ENCODE data around the gene PPIE.

Gene PPIE

GRCh38 chr1:39758556-39759435, 20.1 kb downstream of the PPIE start:
- H3K4me3 ChIP-seq (IDR thresholded peaks at IDR 0.05; ENCODE audit: insufficient read depth, low read depth, low read length): no peak overlapping the region
- no peaks in the 10 kb centered on the region for H3K36me3 ChIP-seq (ENCODE audit: insufficient read depth)
- H4K20me1 ChIP-seq (ENCODE audit: insufficient read depth): no peaks in the 10 kb centered on the region
- H3K27ac ChIP-seq: no peak overlapping the region
- peaks cover 7% of the 10 kb centered on the region for H3K4me1 ChIP-seq (ENCODE audit: low read depth, poor library complexity, severe bottlenecking)
- no peaks in the 10 kb centered on the region for H3K27me3 ChIP-seq (ENCODE audit: insufficient read depth, low read depth)
- no peak overlapping the region; the same call in 1 of the 2 replicates for H3K4me2 ChIP-seq
- no peak overlapping the region for H3K9ac ChIP-seq
- no peak overlapping the region for H2AFZ ChIP-seq (ENCODE audit: low read depth)
- H3K79me2 ChIP-seq (ENCODE audit: insufficient read depth, low read depth): no peaks in the 10 kb centered on the region
- TF ChIP-seq, protein P1, sequence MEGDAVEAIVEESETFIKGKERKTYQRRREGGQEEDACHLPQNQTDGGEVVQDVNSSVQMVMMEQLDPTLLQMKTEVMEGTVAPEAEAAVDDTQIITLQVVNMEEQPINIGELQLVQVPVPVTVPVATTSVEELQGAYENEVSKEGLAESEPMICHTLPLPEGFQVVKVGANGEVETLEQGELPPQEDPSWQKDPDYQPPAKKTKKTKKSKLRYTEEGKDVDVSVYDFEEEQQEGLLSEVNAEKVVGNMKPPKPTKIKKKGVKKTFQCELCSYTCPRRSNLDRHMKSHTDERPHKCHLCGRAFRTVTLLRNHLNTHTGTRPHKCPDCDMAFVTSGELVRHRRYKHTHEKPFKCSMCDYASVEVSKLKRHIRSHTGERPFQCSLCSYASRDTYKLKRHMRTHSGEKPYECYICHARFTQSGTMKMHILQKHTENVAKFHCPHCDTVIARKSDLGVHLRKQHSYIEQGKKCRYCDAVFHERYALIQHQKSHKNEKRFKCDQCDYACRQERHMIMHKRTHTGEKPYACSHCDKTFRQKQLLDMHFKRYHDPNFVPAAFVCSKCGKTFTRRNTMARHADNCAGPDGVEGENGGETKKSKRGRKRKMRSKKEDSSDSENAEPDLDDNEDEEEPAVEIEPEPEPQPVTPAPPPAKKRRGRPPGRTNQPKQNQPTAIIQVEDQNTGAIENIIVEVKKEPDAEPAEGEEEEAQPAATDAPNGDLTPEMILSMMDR (conservative IDR thresholded peaks at IDR 0.05; ENCODE audit: low read depth, low read length): no peak

DNA sequence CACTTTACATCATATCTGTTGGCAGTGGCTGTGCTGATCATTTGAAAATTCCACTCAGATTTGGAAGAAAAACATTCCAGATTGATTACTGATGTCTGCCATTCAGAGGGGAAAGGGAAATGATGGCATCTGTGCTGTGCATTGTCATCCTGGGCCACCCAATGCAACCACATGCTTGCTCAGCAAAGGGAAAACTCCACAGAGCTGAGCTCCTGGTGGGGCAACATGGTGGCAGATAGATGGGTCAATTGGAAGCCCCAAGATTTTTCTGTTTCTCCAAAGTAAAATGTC, 20.7 kb downstream of the PPIE start:
- Histone ChIP-seq H3K4me2 (no peak overlapping the region; the same call in 1 of the 2 replicates), H3K36me3 (ENCODE audit: insufficient read depth) (no peaks in the 10 kb centered on the region)
- TF ChIP-seq, protein P1 (conservative IDR thresholded peaks at IDR 0.05; ENCODE audit: low read depth, low read length): no peak

DNA sequence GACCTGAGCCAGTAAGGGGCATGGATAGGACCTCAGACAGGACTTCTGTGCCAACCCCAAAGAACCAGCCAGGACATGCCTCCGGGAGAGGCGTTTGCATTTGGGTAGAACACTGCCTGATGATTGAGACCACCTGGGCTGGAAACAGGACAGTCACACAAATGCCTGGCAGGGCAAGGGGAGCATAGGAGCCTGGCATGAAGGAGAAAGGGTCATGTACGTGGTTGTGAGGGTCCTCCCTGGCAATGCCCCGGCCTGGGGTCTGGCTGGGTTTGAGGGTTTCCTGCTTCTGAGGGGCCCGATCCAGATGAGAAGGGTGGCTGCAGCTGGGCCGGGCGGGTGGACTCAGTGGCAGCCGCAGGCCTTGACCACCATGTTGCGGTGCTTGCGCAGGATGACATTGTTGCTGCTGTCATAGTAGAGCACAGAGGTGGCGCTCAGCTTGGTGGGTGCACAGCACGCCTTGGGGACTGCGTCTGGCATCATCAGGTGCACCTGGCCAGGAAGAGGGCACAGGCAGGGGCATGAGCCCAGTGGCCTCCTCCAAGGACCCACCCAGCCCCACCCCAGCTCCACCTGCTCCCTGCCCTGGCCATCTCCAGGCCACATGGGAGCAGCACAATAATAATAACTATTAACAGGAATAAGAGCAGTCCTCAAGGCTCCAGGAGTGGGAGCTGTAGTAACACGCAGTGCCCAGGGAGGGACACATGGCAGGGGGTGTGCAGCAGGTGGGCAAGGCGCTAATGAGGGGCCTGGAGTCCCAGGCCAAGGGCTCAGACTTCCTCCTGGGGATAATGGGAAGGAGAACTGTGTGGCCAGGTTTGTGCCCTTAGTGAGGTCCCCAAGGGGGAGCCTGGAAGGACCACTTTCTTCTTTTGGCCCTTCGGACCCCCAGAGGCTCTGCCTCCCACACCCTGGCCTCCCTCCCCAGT, 21.7 kb downstream of the PPIE start:
- Histone ChIP-seq H4K20me1 (ENCODE audit: insufficient read depth) (no peaks in the 10 kb centered on the region), H3K79me2 (ENCODE audit: insufficient read depth, low read depth) (no peaks in the 10 kb centered on the region), H3K36me3 (ENCODE audit: insufficient read depth) (no peaks in the 10 kb centered on the region), H2AFZ (ENCODE audit: low read depth) (no peak overlapping the region), H3K27ac (no peak overlapping the region), H3K4me1 (ENCODE audit: low read depth, poor library complexity, severe bottlenecking) (peaks cover 7% of the 10 kb centered on the region), H3K4me2 (no peak overlapping the region), H3K9ac (no peak overlapping the region), H3K4me3 (IDR thresholded peaks at IDR 0.05; ENCODE audit: insufficient read depth, low read depth, low read length) (no peak overlapping the region), H3K27me3 (ENCODE audit: insufficient read depth, low read depth) (no peaks in the 10 kb centered on the region)
- TF ChIP-seq, protein P1 (conservative IDR thresholded peaks at IDR 0.05; ENCODE audit: low read depth, low read length): no peak

More for the DNA sequence above, 20.7 kb downstream of the PPIE start:
- H4K20me1 ChIP-seq (ENCODE audit: insufficient read depth): no peaks in the 10 kb centered on the region
- H3K4me1 ChIP-seq (ENCODE audit: low read depth, poor library complexity, severe bottlenecking): peaks cover 7% of the 10 kb centered on the region
- no peak overlapping the region for H3K4me3 ChIP-seq (IDR thresholded peaks at IDR 0.05; ENCODE audit: insufficient read depth, low read depth, low read length)
- H3K79me2 ChIP-seq (ENCODE audit: insufficient read depth, low read depth): no peaks in the 10 kb centered on the region
- H3K27ac ChIP-seq: no peak overlapping the region
- H3K27me3 ChIP-seq (ENCODE audit: insufficient read depth, low read depth): no peaks in the 10 kb centered on the region
- H3K9ac ChIP-seq: no peak overlapping the region
- no peak overlapping the region for H2AFZ ChIP-seq (ENCODE audit: low read depth)

DNA sequence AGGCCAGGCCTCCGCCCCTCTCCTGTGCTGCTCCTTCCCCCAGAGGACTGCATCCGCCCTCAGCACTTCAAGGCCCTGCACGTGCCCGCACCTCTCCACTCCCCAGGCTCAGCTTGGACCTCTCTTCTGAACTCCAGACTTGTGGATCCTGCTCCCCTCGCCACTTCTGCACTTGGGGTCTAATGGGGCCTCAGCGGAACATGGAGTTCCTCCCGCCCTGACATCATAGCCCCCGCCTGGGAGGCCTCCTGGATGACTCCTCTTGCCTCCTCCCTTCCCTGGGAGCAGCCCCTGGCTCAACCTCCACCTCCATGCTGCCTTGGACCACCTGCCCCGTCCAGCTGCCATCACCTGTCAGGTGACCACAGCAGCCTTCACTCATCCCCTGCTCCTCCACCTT, 22.3 kb downstream of the PPIE start:
- H3K4me2 ChIP-seq: no peak overlapping the region
- no peaks in the 10 kb centered on the region for H3K36me3 ChIP-seq (ENCODE audit: insufficient read depth)
- H3K27me3 ChIP-seq (ENCODE audit: insufficient read depth, low read depth): no peaks in the 10 kb centered on the region
- no peaks in the 10 kb centered on the region for H3K79me2 ChIP-seq (ENCODE audit: insufficient read depth, low read depth)
- no peak overlapping the region for H3K27ac ChIP-seq
- no peak overlapping the region for H3K9ac ChIP-seq
- no peak overlapping the region for H3K4me3 ChIP-seq (IDR thresholded peaks at IDR 0.05; ENCODE audit: insufficient read depth, low read depth, low read length)
- TF ChIP-seq, protein P1 (conservative IDR thresholded peaks at IDR 0.05; ENCODE audit: low read depth, low read length): no peak
- no peaks in the 10 kb centered on the region for H4K20me1 ChIP-seq (ENCODE audit: insufficient read depth)
- peaks cover 7% of the 10 kb centered on the region for H3K4me1 ChIP-seq (ENCODE audit: low read depth, poor library complexity, severe bottlenecking)
- no peak overlapping the region for H2AFZ ChIP-seq (ENCODE audit: low read depth)

Data from KMS-11 (cell line).